IMR-90 (cell line): ENCODE data around the gene TM2D1. TPM values are rescaled to one million over a fixed set of nuclear protein-coding genes. Genes with fewer than 3 reads are reported as not detected.

Experiments
- ATAC-seq: fragments of 200-7000 bp; cut with Tn5 transposase; 2 replicates; pipeline ENCODE4 v1.9.1; 2020; ENCODE audit warnings: low read depth, mild to moderate bottlenecking, moderate library complexity
- BruUV-seq: library from RNA; stranded (reverse); fragments of 400-500 nt; replicated peaks from 2 replicates; lab custom pipeline; 2021; lab: Mats Ljungman, UMichigan
- CTCF ChIA-PET: fragments of 300-600 bp; formaldehyde crosslinking; extraction: SDS; loops from one replicate; lab custom pipeline; 2021; ENCODE audit warnings: antibody characterized with exemption; lab: Yijun Ruan, JAX
- POLR2A ChIA-PET: fragments of 300-600 bp; sonication (Branson Sonifier 250); formaldehyde crosslinking; loops from one replicate; lab custom pipeline; 2022; ENCODE audit warnings: antibody characterized with exemption; ENCODE audit not compliant: unreplicated experiment; lab: Charles Lee
- DNase-seq: peaks from one replicate; pipeline ENCODE4 v3.0.0; 2013
- H2AFZ ChIP-seq: replicated peaks from 2 replicates; pipeline ENCODE3; 2013; ENCODE audit warnings: low read length, mild to moderate bottlenecking; ENCODE audit not compliant: poor library complexity
- H2AK5ac ChIP-seq: 2 replicates; pipeline ENCODE4 v1.6.1; 2013; ENCODE audit warnings: low read depth, low read length, inconsistent platforms
- H2AK9ac ChIP-seq: replicated peaks from 2 replicates; pipeline ENCODE3; 2013; ENCODE audit warnings: mild to moderate bottlenecking, low read depth, low read length, moderate library complexity; ENCODE audit not compliant: poor library complexity
- H2BK120ac ChIP-seq: 2 replicates; pipeline ENCODE4 v1.6.1; 2013; ENCODE audit warnings: low read depth, low read length, inconsistent platforms
- H2BK15ac ChIP-seq: 3 replicates; pipeline ENCODE4 v1.6.1; 2013; ENCODE audit warnings: low read depth, low read length, inconsistent platforms
- H2BK20ac ChIP-seq: 2 replicates; pipeline ENCODE4 v1.6.1; 2013; ENCODE audit warnings: low read depth, mild to moderate bottlenecking, inconsistent platforms, low read length, moderate library complexity
- H2BK5ac ChIP-seq: 2 replicates; pipeline ENCODE4 v1.6.1; 2013; ENCODE audit warnings: mild to moderate bottlenecking, low read depth, low read length, inconsistent platforms; ENCODE audit not compliant: poor library complexity, severe bottlenecking
- H3K14ac ChIP-seq: replicated peaks from 2 replicates; pipeline ENCODE4 v1.6.1; 2013; ENCODE audit warnings: low read depth, low read length, inconsistent platforms
- H3K18ac ChIP-seq: 2 replicates; pipeline ENCODE4 v1.6.1; 2013; ENCODE audit warnings: low read depth, low read length, control low read depth
- H3K23ac ChIP-seq: 2 replicates; pipeline ENCODE4 v1.6.1; 2013; ENCODE audit warnings: low read depth, low read length, inconsistent platforms
- H3K27ac ChIP-seq: 2 replicates; pipeline ENCODE4 v1.5.1; 2013; ENCODE audit warnings: mild to moderate bottlenecking, control low read depth, low read length; ENCODE audit not compliant: insufficient read depth
- H3K27me3 ChIP-seq: 2 replicates; pipeline ENCODE4 v1.6.1; 2013; ENCODE audit warnings: low read length; ENCODE audit not compliant: control insufficient read depth, insufficient read depth
- H3K36me3 ChIP-seq: 2 replicates; pipeline ENCODE4 v1.6.1; 2013; ENCODE audit warnings: low read length, mixed read lengths; ENCODE audit not compliant: control insufficient read depth, insufficient read depth
- H3K4ac ChIP-seq: 2 replicates; pipeline ENCODE4 v1.6.1; 2013; ENCODE audit warnings: low read depth, low read length, inconsistent platforms
- H3K4me1 ChIP-seq: 2 replicates; pipeline ENCODE4 v1.6.1; 2013; ENCODE audit warnings: low read length, mixed read lengths; ENCODE audit not compliant: control insufficient read depth, insufficient read depth
- H3K4me2 ChIP-seq: 2 replicates; pipeline ENCODE4 v1.6.1; 2013; ENCODE audit warnings: low read depth, mild to moderate bottlenecking, control low read depth, low read length, moderate library complexity
- H3K4me3 ChIP-seq: 2 replicates; pipeline ENCODE4 v1.5.1; 2013; ENCODE audit warnings: low read depth, mild to moderate bottlenecking, control low read depth, low read length, moderate library complexity; ENCODE audit not compliant: insufficient read depth
- H3K56ac ChIP-seq: 2 replicates; pipeline ENCODE4 v1.6.1; 2013; ENCODE audit warnings: low read length, inconsistent platforms; ENCODE audit not compliant: insufficient read depth; ENCODE audit errors: extremely low read depth
- H3K79me1 ChIP-seq, 2 experiments: 2 replicates each; pipeline ENCODE4 v1.6.1; 2013; ENCODE audit warnings: low read length in 2 of 2, inconsistent platforms in 1 of 2, low read depth in 1 of 2
- H3K9ac ChIP-seq: 2 replicates; pipeline ENCODE4 v1.6.1; 2013; ENCODE audit warnings: low read depth, low read length, control low read depth
- H3K9me1 ChIP-seq: 2 replicates; pipeline ENCODE4 v1.6.1; 2013; ENCODE audit warnings: low read length, inconsistent platforms; ENCODE audit not compliant: insufficient read depth
- H3K9me3 ChIP-seq: 2 replicates; pipeline ENCODE4 v1.6.1; 2013; ENCODE audit warnings: low read length; ENCODE audit not compliant: control insufficient read depth, insufficient read depth
- H4K20me1 ChIP-seq: 2 replicates; pipeline ENCODE4 v1.6.1; 2013; ENCODE audit warnings: low read length, inconsistent platforms; ENCODE audit not compliant: insufficient read depth
- H4K5ac ChIP-seq: 2 replicates; pipeline ENCODE4 v1.6.1; 2013; ENCODE audit warnings: mild to moderate bottlenecking, low read depth, low read length, control low read depth
- H4K8ac ChIP-seq, 2 experiments: 2 replicates each; pipeline ENCODE4 v1.6.1; 2013; ENCODE audit warnings: low read depth in 2 of 2, low read length in 2 of 2, control low read depth in 1 of 2, inconsistent platforms in 1 of 2
- H4K91ac ChIP-seq: 2 replicates; pipeline ENCODE4 v1.6.1; 2013; ENCODE audit warnings: low read depth, low read length, inconsistent platforms; ENCODE audit not compliant: insufficient read depth
- RAD21 ChIP-seq: IDR thresholded peaks from 2 replicates; pipeline ENCODE4 v1.6.1; 2012; ENCODE audit warnings: low read length, improper control_type of control experiment
- SMC3 ChIP-seq: fragments of 150-350 bp; IDR thresholded peaks from 2 replicates; pipeline ENCODE4 v1.6.1; 2016; ENCODE audit warnings: low read depth, mild to moderate bottlenecking, antibody characterized with exemption, low read length, moderate library complexity
- WGBS, 2 experiments: methylation state at CpG; one replicate each; pipeline versions ENCODE4 v1.1.5 to v1.1.7; 2013; ENCODE audit warnings: missing lambda C conversion rate in 2 of 2; ENCODE audit not compliant: insufficient read length in 1 of 2; ENCODE audit errors: extremely low coverage in 2 of 2; 5-methylcytosine and 5-hydroxymethylcytosine counted together
- dilution Hi-C: fragments of 300-500 bp; cut with HindIII; formaldehyde crosslinking; loops from one replicate; pipeline ENCODE4 v1.14.3; 2018; ENCODE audit warnings: low sequenced_read_pairs; ENCODE audit not compliant: unreplicated experiment
- in situ Hi-C: fragments of 300-500 bp; cut with MboI; formaldehyde crosslinking; loops from 3 replicates; pipeline ENCODE4 v1.14.3; 2019; ENCODE audit warnings: low sequenced_read_pairs, inconsistent platforms, mixed read lengths
- intact Hi-C: fragments of 100-400 bp; cut with micrococcal nuclease; formaldehyde crosslinking; loops from 2 replicates; pipeline ENCODE4 v1.10.0; 2022
- polyA plus RNA-seq, 3 experiments: library from polyadenylated mRNA; depleted of rRNA; stranded (reverse); fragments of >200 nt; gene quantifications; 2 replicates each; pipeline ENCODE4 v1.2.3, GENCODE V29; 2012; ENCODE audit warnings: low replicate concordance in 1 of 3
- total RNA-seq: library from RNA; depleted of rRNA; stranded (reverse); fragments of >200 nt; gene quantifications from 2 replicates; pipeline ENCODE4 v1.2.3, GENCODE V29; 2012
- TF ChIP-seq, protein P1 (sequence below): fragments of 150-350 bp; IDR thresholded peaks from 2 replicates; pipeline ENCODE4 v1.6.1; 2016; ENCODE audit warnings: low read depth, mild to moderate bottlenecking, low read length, moderate library complexity, borderline replicate concordance

Gene TM2D1
- total and polyA plus RNA-seq, 2 of the 4 experiments (the other 2 are of a cell fraction): 14.3 to 32.7 TPM

DNA sequence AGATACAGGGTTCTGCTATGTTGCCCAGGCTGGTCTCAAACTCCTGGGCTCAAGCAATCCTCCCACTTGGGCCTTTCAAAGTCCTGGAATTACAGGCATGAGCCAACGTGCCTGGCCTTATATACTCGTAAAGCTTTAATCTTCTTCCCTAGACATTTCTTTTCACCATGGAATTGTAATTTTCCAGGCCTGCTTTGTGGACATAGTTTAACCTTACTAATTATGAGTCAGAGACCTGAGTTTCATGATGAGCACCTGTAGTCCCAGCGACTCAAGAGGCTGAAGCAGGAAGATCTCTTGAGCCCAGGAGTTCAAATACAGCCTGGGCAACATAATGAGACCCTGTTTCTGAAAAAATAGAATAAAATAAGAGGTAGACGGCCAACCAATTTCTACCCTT, 29.6 kb upstream of the TM2D1 start:
- ATAC-seq (no peak), DNase-seq (no peak)
- H3K23ac ChIP-seq: no peak overlapping the region
- H3K4me1 ChIP-seq: no peaks in the 10 kb centered on the region
- no peak overlapping the region for H4K8ac ChIP-seq
- no peak overlapping the region for H3K27ac ChIP-seq
- in situ Hi-C loops: no loop called here
- H3K18ac ChIP-seq: no peak overlapping the region
- TF ChIP-seq SMC3 (no peak), RAD21 (no peak)
- TF ChIP-seq, protein P1, sequence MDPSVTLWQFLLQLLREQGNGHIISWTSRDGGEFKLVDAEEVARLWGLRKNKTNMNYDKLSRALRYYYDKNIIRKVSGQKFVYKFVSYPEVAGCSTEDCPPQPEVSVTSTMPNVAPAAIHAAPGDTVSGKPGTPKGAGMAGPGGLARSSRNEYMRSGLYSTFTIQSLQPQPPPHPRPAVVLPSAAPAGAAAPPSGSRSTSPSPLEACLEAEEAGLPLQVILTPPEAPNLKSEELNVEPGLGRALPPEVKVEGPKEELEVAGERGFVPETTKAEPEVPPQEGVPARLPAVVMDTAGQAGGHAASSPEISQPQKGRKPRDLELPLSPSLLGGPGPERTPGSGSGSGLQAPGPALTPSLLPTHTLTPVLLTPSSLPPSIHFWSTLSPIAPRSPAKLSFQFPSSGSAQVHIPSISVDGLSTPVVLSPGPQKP: no peak
- no peaks in the 10 kb centered on the region for H3K27me3 ChIP-seq
- H2AK5ac ChIP-seq: no peak overlapping the region
- no peak overlapping the region for H3K14ac ChIP-seq
- no TSS peak for BruUV-seq
- no peaks in the 10 kb centered on the region for H3K79me1 ChIP-seq
- no peak overlapping the region for H3K4me3 ChIP-seq
- H2BK15ac ChIP-seq: no peak overlapping the region
- CTCF ChIA-PET: interaction anchor here (0.7 kb wide), 1 partner anchor 123 kb away, joined by 3 read pairs; no protein-coding TSS in a partner anchor
- dilution Hi-C loops: no loop called here
- H3K56ac ChIP-seq: no peak overlapping the region
- no peak overlapping the region for H2BK120ac ChIP-seq
- no peak overlapping the region for H3K4ac ChIP-seq
- H2BK5ac ChIP-seq: no peak overlapping the region
- H4K91ac ChIP-seq: no peak overlapping the region
- intact Hi-C loops: no loop called here
- H3K9me3 ChIP-seq: no peaks in the 10 kb centered on the region
- H4K5ac ChIP-seq: no peak overlapping the region
- 71% methylated on average over 1 of the region's 4 CpGs; no CpG with 5 or more reads in 1 of the 2 experiments for WGBS, 2 experiments
- H3K4me2 ChIP-seq: no peak overlapping the region
- H3K36me3 ChIP-seq: no peaks in the 10 kb centered on the region
- no peak overlapping the region for H2BK20ac ChIP-seq
- no peaks in the 10 kb centered on the region for H4K20me1 ChIP-seq
- POLR2A ChIA-PET: no interaction called here
- H2AK9ac ChIP-seq: no peak overlapping the region
- no peak overlapping the region for H2AFZ ChIP-seq
- H3K9me1 ChIP-seq: no peaks in the 10 kb centered on the region
- no peak overlapping the region for H3K9ac ChIP-seq
